T-helper 2 cell treated with Interferon-gamma antibody and Interleukin-4, amounts not matched to agents 100 ng/mL and 5 ng/mL, for 36 hours (primary cell): Measurements from ENCODE around the gene CPE. TPM values are rescaled to one million over a fixed set of nuclear protein-coding genes. Genes with fewer than 3 reads are reported as not detected.

ENCODE experiments used
- intact Hi-C: fragments of 100-400 bp; cut with micrococcal nuclease; formaldehyde crosslinking; loops from one replicate; pipeline ENCODE4 v1.15.1; 2023
- total RNA-seq: library from RNA; stranded (reverse); gene quantifications from 2 replicates; pipeline ENCODE4 v1.2.3, GENCODE V29; 2022

CPE gene
- total RNA-seq, 1 donor from 2014 or later = 0.16 TPM

GRCh38 chr4:165505958-165506837, 127.4 kb downstream of the CPE start:
- intact Hi-C loops = no loop called here

DNA sequence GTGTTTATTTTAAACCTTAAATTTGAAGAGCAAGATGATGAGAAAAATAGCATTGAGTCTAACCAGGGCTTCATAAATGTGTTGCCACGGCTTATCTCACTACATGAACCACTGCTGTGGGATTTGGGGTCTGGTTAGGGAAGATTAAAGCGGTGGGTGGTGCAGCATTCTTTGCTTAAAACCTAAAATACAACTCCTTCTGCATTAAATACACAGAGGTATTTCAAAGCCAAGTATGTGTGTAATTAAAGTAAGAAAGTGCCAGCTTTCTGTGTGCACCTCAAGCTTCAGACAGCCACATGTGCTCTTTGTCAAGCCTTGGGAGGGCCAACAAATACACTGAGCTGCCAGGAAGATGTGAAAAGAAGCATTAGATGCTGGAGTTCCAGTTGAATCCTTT, 128.0 kb downstream of the CPE start:
- intact Hi-C loops = no loop called here

DNA sequence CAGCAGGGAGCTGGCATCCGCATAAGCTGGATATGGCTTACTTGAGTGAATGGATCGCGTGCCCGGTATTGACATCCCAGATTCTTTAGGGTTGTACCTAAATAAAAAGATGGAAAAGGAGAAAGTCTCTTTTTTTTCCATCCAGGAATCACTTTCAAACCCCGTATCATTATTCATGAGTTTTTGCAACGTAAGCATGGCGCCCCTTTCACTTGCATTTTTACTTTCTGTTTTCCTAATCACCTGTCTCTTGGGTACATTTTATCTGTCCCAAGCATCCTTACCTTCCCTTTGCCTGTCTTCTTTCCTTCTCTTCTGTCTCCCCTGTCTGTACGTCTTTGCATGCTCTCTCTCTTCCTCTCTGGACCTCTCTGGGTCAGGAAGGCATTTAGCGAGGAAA, 128.6 kb downstream of the CPE start:
- intact Hi-C loops = no loop called here

DNA sequence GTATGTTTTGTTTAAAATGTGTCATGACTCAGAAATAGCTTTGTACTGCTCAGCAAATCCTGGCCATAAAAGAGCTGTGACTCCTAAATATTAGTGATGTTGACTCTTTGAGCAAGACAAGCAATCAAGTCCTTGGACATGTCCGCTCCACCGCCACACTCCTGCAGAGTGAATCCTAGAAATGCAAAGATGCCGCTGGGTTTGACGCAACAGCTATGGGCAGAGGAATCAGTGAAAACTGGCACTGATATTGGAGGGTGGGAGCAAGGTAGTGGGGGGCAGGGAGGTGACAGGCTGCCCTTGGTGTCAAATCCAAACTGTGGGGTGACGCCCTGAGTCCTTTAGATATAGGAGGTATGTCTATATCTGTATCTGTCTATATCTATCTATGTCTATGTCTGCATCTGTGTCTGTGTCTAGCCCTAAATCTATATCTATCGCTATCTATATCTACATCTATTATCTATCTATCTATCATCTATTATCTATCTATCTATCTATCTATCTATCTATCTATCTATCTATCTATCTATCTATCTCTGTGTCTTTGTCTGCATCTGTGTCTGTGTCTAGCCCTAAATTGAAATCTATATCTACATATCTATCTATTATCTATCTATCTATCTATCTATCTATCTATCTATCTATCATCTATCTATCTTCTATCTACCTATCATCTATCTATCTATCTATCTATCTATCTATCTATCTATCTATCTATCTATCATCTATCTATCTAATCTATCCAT, 129.7 kb downstream of the CPE start:
- intact Hi-C loops = no loop called here

DNA sequence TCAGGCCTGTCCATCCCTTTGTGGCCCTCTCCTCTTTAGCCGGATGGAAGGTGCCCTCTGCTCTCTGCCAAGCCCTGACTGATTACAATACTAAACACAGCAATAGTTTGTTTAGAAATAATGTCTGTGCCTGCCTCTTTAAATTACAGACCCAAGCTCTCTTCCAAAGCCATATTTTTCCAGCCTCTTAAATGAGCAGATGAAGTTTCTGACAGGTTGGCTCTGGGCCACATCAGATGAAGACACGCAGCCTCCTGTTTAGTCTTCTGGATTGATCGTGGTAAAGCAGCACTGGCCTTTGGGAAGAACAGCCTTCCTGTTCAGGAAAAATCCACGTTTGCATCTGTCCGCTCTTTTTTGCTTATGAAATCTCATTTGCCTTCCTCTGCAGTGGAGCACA, 133.6 kb downstream of the CPE start:
- intact Hi-C loops = no loop called here

DNA sequence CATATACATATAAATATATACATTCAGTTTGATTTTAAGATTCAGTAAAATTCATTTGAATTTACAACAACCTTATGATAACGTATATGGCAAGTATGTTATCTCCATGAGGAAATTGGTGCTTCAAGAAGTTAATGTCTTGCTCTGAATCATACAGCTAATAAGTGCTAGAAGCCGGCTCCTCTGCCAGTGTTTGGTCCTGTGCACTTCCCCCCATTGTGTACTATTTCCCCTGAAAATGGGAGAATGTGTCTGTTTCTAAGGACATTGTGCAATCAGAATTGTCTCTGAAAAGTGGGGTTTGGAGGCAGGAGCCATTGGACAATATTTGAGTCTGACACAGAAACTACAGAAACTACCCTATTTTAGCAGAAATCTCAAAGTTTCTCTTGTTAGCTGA, 135.9 kb downstream of the CPE start:
- intact Hi-C loops = no loop called here

DNA sequence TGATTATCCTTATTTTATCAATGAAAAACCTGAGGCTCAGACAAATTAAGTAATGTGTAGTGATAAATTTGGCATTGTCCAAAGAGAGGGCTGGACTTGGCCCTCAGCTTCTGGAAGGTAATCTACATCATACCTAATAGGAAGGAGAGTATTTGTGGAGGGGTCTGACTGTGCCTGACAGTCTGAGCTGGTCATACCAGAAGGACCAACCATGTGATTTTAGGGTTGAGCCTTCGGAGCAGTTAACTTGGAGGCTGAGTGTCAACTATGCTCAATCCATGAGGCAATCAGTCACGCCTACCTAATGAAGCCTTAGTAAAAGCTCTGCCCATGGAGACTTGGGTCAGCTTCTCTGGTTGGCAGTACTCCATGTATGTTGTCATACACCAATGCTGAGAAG, 136.4 kb downstream of the CPE start:
- intact Hi-C loops = no loop called here

DNA sequence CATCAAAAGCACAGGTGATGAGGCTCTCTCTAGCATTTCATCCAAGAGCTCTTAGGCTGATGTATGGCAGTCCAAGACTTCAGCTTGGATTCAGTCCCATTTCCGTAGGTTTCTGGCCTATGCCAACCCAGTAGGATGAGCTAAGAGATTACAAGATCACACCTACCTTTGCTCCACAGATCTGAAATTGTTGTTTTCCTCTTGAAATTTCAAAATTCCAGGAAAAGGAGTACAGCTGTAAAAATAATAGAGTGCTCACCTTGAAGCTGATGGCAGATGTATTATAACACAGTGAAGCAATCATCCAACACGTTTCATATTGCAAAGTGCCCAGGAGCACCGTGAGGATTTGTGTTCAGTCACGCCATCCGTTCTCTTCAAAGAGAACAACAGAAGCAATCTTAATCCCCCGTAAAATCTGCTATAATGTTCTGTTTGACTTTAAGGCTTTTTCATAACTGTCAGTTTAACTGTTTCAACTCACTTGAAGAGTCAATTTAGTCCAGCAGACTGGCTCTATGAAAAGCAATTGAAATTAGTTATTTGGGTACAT, 137.5 kb downstream of the CPE start:
- intact Hi-C loops = no loop called here

DNA sequence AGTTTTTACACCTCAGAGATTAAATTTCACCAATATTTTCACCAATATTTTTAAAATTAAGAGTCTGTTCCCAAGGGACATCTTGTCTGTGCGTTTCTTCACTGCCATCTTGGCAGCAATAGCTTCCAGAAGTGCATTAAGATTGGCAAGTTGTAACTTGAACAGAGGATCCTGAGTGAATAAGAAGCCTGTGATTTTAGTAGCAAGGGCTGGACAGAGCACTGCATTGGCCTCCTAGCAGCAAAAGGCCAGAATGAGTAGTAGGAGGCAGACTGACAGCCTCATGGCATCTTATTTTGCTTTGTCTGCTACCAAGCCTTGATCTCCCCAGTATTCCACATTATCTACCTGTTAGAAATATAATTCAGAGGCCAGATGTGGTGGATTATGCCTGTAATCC, 138.4 kb downstream of the CPE start:
- intact Hi-C loops = no loop called here

DNA sequence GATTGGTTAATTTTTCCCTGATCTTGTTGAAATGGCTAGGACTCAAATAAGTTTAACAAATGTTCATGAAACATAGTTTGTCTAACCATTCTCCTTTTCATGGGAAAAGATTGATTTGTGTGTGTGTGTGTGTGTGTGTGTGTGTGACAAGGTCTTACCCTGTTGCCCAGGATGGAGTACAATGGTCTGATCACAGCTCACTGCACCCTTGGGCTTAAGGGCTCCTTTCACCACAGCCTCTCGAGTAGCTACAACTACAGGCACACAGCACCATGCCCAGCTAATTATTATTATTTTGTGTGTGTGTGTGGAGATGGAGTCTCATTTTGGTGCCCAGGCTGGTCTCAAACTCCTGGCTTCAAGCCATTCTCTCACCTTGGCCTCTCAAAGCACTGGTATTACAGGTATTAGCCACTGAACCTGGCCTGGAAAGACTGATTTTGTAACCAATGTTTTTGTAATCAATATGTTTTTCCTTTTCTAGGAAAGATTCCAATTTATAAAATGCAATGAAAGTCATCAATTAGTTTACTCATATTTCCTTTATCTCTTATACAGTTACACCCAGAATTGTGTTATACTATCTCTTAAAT, 139.3 kb downstream of the CPE start:
- intact Hi-C loops = no loop called here

DNA sequence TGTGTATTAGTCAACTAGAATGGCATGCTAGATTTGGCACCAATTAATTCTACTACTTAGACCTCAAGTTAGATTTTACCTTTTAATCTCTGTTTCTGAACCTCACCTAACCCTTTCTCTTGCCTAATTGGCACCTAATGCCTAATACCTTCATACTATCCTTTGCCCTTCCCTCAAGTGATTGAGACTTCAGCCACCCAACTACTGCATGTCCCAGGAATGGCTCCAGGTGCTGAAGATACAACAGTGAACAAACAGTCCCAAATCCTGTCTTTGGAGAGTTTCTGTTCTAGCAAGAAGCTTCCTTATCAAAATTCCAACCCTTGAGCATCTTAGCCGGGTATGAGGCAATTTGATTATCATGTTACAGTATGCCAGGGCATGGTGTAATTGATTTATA, 139.9 kb downstream of the CPE start:
- intact Hi-C loops = no loop called here

DNA sequence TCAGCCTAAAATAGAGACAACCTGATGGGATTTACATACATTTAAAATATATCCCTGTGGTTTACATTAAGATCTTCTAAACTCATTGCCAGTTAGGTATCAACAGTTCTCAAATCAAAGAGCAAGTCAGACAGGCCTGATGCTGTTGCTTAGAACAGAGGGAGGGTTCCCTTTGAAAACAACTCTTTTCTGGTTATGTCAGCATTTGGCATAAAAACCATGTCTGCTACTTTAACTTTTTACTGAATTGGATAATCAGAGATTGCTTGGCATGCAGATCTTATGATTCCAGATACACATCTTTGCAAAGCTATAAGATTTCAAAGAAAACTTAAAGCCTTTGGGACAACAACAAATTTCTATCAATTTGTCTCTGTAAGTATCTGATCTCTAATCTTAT, 140.8 kb downstream of the CPE start:
- intact Hi-C loops = no loop called here

GRCh38 chr4:165520086-165520485, 141.3 kb downstream of the CPE start:
- intact Hi-C loops = no loop called here

GRCh38 chr4:165522050-165522449, 143.2 kb downstream of the CPE start:
- intact Hi-C loops = no loop called here

DNA sequence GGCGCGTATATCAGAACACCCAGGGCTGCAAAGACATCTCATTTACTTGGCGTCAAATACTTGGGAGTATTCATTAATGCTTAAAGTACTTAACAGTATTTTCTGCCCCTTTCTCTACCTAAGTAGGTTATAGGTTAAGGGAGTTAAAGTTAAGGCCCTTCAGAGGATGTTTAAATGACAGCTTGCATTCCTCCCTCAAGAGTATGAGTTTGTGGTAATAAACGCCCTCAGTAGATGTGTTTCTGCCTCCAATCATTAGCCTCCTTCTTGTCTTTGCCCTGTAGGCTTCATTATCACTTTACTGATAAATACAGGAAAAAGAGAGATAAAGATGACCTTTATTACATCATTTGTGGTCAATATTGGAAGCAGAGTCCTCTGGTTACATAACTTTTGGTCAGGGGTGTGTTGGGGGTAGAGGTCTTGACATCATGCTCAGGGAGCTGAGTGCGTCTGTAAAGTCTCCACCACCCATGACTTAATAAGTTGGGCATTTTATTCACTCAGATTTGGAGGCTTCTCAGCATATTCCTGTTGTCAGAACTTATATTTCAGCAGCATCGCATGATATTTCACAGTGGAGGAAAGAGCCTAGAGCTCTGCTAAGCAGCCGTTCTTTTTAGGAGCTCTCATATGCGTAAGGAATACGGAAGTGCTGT, 145.9 kb downstream of the CPE start:
- intact Hi-C loops = no loop called here

DNA sequence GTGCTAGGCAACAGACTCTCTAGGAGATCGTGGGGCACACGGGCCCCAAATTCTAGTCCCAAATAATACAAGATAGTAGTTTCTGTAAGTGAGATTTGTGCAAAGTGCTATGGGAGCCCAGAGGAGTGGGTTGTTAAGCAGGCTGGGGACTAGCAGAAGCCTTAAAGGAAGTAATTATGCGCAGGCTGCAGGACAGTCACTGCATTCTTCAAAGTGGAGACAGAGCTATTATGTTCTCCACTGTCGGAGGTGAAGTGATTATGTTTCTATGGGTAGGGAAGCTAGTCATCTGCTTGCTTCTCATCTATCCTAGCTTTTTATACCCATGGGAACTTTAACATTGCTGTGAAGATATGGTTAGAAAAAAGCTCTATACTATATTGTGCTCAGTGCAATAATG, 154.2 kb downstream of the CPE start:
- intact Hi-C loops = no loop called here

DNA sequence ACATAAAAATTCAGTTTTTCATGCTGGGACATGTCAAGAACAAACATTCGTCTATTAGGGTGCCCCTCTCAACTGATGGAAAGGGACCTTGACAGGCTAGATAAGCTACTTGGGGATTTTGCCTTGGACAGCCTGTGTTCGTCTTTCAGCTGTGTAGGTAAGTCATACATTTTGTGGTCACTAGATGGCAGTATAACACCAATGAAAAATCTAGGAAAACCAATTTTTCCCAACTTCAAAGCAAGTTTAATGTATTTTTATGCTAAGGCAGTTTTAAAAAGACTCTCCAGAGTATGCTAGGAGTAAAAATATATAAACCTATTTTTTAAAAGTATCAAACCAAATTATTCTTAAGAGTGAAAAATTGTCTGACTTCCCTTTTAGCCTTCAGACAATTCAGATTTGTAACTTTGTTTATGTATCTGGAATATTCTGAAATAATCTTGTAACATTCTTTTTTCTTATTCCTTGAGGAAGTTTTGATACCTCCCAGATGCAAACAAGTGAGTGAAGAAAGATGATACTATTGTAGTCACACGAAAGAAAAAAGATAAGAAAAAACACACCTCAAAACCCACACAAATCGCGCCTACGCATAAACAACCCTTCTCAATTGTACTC, 158.3 kb downstream of the CPE start:
- intact Hi-C loops = loop anchor here (1.0 kb wide), 2 partner anchors 165 to 555 kb away; no protein-coding TSS in a partner anchor

- intact Hi-C loops = no loop called here
Measured at GRCh38 chr4:165539801-165540200, 161.0 kb downstream of the CPE start.

DNA sequence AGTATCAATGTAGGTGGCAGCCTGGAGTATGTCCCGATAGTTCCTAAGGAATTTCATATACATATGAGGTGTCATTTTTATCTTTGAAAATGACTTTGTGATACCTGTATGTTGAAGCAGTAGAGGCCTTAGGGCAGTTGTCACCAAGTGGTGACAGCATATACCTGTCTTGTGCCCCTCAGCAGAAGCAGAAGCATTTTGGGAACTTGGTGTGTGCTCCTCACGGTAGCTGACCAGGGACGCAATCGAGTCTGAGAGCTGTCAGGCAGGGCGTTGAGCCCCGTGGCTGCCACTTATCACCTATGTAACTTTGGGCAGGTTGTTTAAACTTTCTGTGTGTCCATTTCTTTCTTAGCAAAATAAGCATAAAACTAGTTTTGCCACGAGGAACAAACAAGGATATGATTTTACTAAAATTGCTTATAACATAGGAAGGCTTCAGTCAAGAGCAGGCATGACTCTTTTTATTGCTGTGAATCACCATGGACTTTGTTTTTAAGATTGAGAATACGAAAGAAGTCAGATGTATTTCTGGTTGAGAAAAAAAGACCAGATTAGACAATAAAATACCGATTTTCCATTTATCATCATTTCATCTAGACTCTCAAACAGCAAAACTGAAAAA, 161.5 kb downstream of the CPE start:
- intact Hi-C loops = no loop called here

- intact Hi-C loops = no loop called here
Measured at GRCh38 chr4:165541851-165542459, 163.1 kb downstream of the CPE start.
